Transverse colon (tissue), 4 donors: ENCODE results near the gene EIF4EBP2.

Experiments
- CTCF ChIP-seq, 5 experiments: fragments of 200-600 bp in 3 of 5; fragments of 450-650 bp in 2 of 5; sonication (generic) in 3 of 5; IDR thresholded peaks; 1 replicate in 2 of 5; 2 replicates in 3 of 5; pipeline ENCODE4 v1.5.1; 2016 to 2017; ENCODE audit warnings: antibody characterized with exemption in 5 of 5, inconsistent platforms in 3 of 5, mild to moderate bottlenecking in 2 of 5, moderate library complexity in 1 of 5
- EP300 ChIP-seq: sonication (generic); formaldehyde crosslinking; IDR thresholded peaks from one replicate; pipeline ENCODE4 v1.6.1; 2017; ENCODE audit warnings: antibody characterized with exemption, low read depth
- POLR2A ChIP-seq: fragments of 450-650 bp; IDR thresholded peaks from one replicate; pipeline ENCODE4 v1.6.1; 2016; ENCODE audit warnings: antibody characterized with exemption, mild to moderate bottlenecking, moderate library complexity
- POLR2AphosphoS5 ChIP-seq, 3 donors: sonication (generic); formaldehyde crosslinking; IDR thresholded peaks; one replicate each; pipeline ENCODE4 v1.6.1; 2016; ENCODE audit warnings: antibody characterized with exemption in 3 of 3

DNA sequence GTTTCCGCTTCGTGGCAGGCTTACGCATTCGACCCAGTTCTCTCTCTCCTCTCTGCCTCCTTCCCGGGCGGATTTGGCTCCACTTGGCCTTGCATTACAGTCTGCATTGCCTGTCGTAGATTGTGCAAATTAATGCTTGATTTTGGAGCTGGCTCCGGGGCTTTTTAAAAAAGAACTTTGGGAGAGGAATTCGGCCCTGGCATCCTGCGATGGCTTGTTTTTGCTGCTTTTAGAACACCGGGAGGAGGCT, 767 bp downstream of the EIF4EBP2 start:
- TF ChIP-seq POLR2AphosphoS5 (IDR thresholded peaks at IDR 0.05) (no peak), CTCF (IDR thresholded peaks at IDR 0.05) (no peak), POLR2A (no peak), EP300 (no peak)
